BJ (cell line): ENCODE measurements around the gene SPATA24. TPM values are rescaled to one million over a fixed set of nuclear protein-coding genes. Genes with fewer than 3 reads are reported as not detected.

Experiments used
- CTCF ChIA-PET: fragments of 350-600 bp; formaldehyde crosslinking; extraction: SDS; loops from one replicate; lab custom pipeline; 2021; ENCODE audit warnings: antibody characterized with exemption, inconsistent platforms; lab: Yijun Ruan, JAX
- POLR2A ChIA-PET: fragments of 300-600 bp; sonication (Branson Sonifier 250); formaldehyde crosslinking; extraction: SDS; loops from one replicate; lab custom pipeline; 2021; ENCODE audit warnings: antibody characterized with exemption; lab: Charles Lee
- DNase-seq: peaks from one replicate; pipeline ENCODE4 v3.0.0-alpha.2; 2011; ENCODE audit warnings: low read depth
- H3K27me3 ChIP-seq: 2 replicates; pipeline ENCODE4 v1.6.0; 2011; ENCODE audit warnings: low read length; ENCODE audit not compliant: control insufficient read depth, insufficient read depth
- H3K36me3 ChIP-seq: 2 replicates; pipeline ENCODE4 v1.5.1; 2011; ENCODE audit warnings: low read length; ENCODE audit not compliant: control insufficient read depth, insufficient read depth
- H3K4me3 ChIP-seq: 2 replicates; pipeline ENCODE4 v1.5.1; 2011; ENCODE audit warnings: low read depth, mild to moderate bottlenecking, control low read depth, low read length
- polyA plus RNA-seq: library from polyadenylated mRNA; depleted of rRNA; stranded (reverse); fragments of >200 nt; gene quantifications from 2 replicates; pipeline ENCODE4 v1.2.3, GENCODE V29; 2011
- TF ChIP-seq, protein P1 (sequence below): IDR thresholded peaks from 2 replicates; pipeline ENCODE4 v1.5.1; 2011; ENCODE audit warnings: low read depth, mild to moderate bottlenecking, control low read depth, inconsistent platforms, low read length, moderate library complexity; ENCODE audit not compliant: insufficient read depth

The SPATA24 gene
- polyA plus RNA-seq, 1 experiment, result 3.4 TPM

DNA sequence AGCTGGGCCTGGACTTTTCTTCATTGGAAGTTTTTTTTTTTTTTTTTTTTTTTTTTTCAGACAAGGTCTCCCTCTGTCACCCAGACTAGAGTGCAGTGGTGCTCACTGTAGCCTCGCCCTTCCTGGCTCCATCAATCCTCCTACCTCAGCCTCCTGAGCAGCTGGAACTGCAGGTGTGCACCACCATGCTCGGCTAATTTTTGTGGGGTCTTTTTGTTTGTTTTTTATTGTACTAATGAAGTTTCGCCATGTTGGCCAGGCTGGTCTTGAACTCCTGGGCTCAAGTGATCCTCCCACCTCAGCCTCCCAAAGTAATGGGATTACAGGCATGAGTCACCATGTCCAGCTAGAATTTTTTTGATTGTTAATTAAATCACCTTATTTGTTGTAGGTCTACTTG lies 31.8 kb upstream of the SPATA24 start:
- no peak overlapping the region for H3K4me3 ChIP-seq
- TF ChIP-seq, protein P1, sequence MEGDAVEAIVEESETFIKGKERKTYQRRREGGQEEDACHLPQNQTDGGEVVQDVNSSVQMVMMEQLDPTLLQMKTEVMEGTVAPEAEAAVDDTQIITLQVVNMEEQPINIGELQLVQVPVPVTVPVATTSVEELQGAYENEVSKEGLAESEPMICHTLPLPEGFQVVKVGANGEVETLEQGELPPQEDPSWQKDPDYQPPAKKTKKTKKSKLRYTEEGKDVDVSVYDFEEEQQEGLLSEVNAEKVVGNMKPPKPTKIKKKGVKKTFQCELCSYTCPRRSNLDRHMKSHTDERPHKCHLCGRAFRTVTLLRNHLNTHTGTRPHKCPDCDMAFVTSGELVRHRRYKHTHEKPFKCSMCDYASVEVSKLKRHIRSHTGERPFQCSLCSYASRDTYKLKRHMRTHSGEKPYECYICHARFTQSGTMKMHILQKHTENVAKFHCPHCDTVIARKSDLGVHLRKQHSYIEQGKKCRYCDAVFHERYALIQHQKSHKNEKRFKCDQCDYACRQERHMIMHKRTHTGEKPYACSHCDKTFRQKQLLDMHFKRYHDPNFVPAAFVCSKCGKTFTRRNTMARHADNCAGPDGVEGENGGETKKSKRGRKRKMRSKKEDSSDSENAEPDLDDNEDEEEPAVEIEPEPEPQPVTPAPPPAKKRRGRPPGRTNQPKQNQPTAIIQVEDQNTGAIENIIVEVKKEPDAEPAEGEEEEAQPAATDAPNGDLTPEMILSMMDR, result no peak
- no peaks in the 10 kb centered on the region for H3K36me3 ChIP-seq
- CTCF ChIA-PET, result interaction anchor here (0.8 to 1.5 kb wide), 3 partner anchors 10 to 15 kb away, joined by 3 to 8 read pairs (median 8); no protein-coding TSS in a partner anchor
- no peaks in the 10 kb centered on the region for H3K27me3 ChIP-seq
- no peak for DNase-seq
- POLR2A ChIA-PET, result no interaction called here

DNA sequence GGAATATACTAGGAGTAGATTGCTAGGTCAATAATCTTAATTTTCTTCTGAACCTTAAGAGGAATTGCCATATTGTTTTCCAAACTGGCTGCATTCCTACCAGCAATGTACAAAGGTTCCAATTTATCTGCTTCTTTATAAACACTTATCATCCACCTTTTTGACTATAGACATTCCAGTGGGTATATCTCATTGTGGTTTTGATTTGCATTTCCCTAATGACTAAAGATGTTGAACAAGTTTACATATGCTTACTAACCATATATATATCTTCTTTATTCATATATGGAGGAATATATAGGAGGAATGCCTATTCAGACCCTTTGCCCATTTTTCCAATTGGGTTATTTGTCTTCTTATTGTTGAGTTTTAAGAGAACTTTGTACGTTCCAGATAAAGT lies 27.8 kb upstream of the SPATA24 start:
- ChIA-PET CTCF (no interaction called here), POLR2A (no interaction called here)
- DNase-seq, result no peak
- no peaks in the 10 kb centered on the region for H3K36me3 ChIP-seq
- no peaks in the 10 kb centered on the region for H3K27me3 ChIP-seq
- TF ChIP-seq, protein P1, result no peak
- no peak overlapping the region for H3K4me3 ChIP-seq

DNA sequence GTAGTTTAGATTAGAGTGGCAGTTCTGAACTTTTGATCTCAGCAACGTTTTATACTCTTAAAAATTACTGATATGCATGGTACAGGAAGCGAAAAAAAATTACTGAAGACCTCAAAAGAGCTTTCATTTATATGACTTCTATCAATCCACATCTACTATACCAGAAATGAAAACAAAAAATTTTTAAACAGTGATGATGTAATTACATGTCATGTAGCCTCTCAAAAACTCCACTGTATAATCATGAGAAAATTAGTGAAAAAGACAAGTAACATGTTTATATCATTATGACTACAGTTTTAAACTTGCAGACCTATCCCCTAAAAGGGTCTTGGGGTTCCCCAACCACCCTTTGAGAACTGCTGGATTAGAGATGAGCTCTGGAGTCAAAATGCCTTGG lies 26.1 kb upstream of the SPATA24 start:
- Histone ChIP-seq H3K27me3 (no peaks in the 10 kb centered on the region), H3K4me3 (no peak overlapping the region), H3K36me3 (no peaks in the 10 kb centered on the region)
- ChIA-PET POLR2A (no interaction called here), CTCF (interaction anchor here (0.6 to 1.1 kb wide), 3 partner anchors 10 to 17 kb away, joined by 3 read pairs; no protein-coding TSS in a partner anchor)
- DNase-seq, result no peak
- TF ChIP-seq, protein P1, result no peak

DNA sequence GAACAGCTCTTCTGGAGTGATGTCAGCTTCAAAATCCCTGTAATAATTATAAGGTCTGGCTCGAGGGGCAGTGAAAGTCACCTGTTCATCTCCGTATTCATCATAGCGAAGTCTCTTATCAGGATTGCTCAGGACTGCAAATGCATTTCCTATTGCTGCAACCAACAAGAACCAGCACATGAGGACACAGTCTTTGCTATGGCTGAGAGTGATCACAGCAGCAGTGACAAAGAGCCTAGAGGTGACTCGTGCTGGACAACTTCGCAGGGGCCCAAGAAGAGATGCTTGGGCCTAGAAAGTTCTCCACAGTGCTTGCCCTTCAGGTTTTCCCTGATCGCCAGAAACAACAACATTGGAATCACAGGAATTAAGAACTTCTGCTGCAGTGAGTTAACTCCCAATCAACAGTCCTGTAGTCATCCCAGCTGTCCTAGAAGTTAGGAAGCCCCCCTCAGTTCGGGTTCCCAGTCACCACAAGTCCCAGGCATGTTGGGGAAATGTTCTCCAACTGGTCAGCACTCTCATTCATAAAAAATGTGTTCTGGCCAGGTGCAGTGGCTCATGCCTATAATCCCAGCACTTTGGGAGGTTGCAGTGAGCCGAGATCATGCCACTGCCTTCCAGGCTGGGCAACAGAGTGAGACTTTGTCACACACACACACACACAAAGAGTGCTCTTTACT lies 22.5 kb upstream of the SPATA24 start:
- ChIA-PET CTCF (interaction anchor here (0.8 to 3.3 kb wide), 4 partner anchors 19 to 340 kb away, joined by 3 to 40 read pairs (median 4); no protein-coding TSS in a partner anchor), POLR2A (no interaction called here)
- DNase-seq, result no peak
- TF ChIP-seq, protein P1, result no peak
- Histone ChIP-seq H3K36me3 (0 out of 2 replicates have a peak, but pooled peaks cover 2% of the 10 kb centered on the region), H3K4me3 (no peak overlapping the region), H3K27me3 (no peaks in the 10 kb centered on the region)

DNA sequence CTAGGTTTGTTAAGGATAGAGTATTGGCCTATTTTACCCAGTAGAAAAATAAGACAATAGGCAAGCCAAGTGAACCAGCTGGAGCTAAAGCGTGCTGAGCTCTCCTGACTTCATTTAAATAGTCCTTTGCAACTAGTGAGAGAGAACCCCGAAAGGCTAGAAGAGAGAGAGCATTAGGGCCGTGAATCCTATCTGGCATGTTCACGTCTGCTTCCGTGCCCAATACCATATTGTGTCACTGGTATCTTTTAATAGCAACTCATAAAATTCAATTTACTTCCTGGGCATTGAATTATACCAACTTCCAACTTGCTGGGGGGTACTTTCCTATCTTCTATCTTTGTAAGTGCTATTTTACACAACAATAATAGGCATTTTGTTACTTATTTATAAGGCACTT lies 21.6 kb upstream of the SPATA24 start:
- Histone ChIP-seq H3K27me3 (no peaks in the 10 kb centered on the region), H3K36me3 (0 out of 2 replicates have a peak, but pooled peaks cover 2% of the 10 kb centered on the region), H3K4me3 (no peak overlapping the region)
- POLR2A ChIA-PET, result no interaction called here
- no peak for DNase-seq
- TF ChIP-seq, protein P1, result no peak
- CTCF ChIA-PET, result interaction anchor here (0.8 to 3.3 kb wide), 5 partner anchors 20 to 340 kb away, joined by 3 to 40 read pairs (median 4); no protein-coding TSS in a partner anchor
